Measurements from ENCODE around the gene GALNT11. TPM values are rescaled to one million over a fixed set of nuclear protein-coding genes. Genes with fewer than 3 reads are reported as not detected.
"Not testable (repeated sequence)": the region's sequence is repeated elsewhere in the genome, so short reads cannot be mapped to it uniquely, and the experiment has no call there.

Gene GALNT11
- total RNA-seq, 4 donors from 2014 or later, result 59.5 to 87.6 (median 74.9) TPM

GRCh38 chr7:152073352-152073751 is 47.9 kb downstream of the GALNT11 start:
- H3K9me3 ChIP-seq, result no peaks in the 10 kb centered on the region
- H3K27ac ChIP-seq, result no peak overlapping the region
- peaks cover 0 to 12% of the 10 kb centered on the region in 2 donors for H3K4me1 ChIP-seq
- DNase-seq, result no peak
- H3K36me3 ChIP-seq, result no peaks in the 10 kb centered on the region
- intact Hi-C loops (cut with DNase I), result no loop called here
- no peak for TF ChIP-seq POLR2A (IDR thresholded peaks at IDR 0.05)
- TF ChIP-seq, protein P1, sequence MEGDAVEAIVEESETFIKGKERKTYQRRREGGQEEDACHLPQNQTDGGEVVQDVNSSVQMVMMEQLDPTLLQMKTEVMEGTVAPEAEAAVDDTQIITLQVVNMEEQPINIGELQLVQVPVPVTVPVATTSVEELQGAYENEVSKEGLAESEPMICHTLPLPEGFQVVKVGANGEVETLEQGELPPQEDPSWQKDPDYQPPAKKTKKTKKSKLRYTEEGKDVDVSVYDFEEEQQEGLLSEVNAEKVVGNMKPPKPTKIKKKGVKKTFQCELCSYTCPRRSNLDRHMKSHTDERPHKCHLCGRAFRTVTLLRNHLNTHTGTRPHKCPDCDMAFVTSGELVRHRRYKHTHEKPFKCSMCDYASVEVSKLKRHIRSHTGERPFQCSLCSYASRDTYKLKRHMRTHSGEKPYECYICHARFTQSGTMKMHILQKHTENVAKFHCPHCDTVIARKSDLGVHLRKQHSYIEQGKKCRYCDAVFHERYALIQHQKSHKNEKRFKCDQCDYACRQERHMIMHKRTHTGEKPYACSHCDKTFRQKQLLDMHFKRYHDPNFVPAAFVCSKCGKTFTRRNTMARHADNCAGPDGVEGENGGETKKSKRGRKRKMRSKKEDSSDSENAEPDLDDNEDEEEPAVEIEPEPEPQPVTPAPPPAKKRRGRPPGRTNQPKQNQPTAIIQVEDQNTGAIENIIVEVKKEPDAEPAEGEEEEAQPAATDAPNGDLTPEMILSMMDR (IDR thresholded peaks at IDR 0.05), result no peak
- H3K4me3 ChIP-seq (replicated peaks in 1 of 3), result no peak overlapping the region
- H3K27me3 ChIP-seq, result no peaks in the 10 kb centered on the region
- WGBS, 2 donors, result 95 to 98% methylated on average over 2 of the region's 2 CpGs

GRCh38 chr7:152074673-152075072 is 49.2 kb downstream of the GALNT11 start:
- no peaks in the 10 kb centered on the region for H3K9me3 ChIP-seq
- H3K4me3 ChIP-seq (replicated peaks in 1 of 3), result no peak overlapping the region
- H3K4me1 ChIP-seq, result peaks cover 0 to 15% of the 10 kb centered on the region in 2 donors
- 63 to 76% methylated on average over 2 of the region's 2 CpGs for WGBS, 2 donors
- intact Hi-C loops (cut with DNase I), result no loop called here
- H3K27ac ChIP-seq, result no peak overlapping the region
- H3K27me3 ChIP-seq, result no peaks in the 10 kb centered on the region
- no peak for DNase-seq
- TF ChIP-seq, protein P1 (IDR thresholded peaks at IDR 0.05), result no peak
- TF ChIP-seq POLR2A (IDR thresholded peaks at IDR 0.05), result no peak
- no peaks in the 10 kb centered on the region for H3K36me3 ChIP-seq

DNA sequence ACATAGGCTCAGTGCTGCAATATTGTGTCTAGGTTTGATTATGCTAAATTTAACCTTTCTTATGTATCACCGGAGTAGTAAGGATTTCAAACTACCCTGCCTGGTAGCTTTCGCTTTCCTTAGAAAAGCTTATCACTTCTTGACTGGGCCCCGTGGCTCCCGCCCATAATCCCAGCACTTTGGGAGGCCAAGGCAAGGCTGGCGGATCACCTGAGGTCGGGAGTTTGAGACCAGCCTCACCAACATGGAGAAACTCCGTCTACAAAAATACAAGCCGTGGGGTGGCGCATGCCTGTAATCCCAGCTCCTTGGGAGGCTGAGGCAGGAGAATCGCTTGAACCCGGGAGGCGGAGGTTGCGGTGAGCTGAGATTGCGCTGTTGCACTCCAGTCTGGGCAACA is 49.9 kb downstream of the GALNT11 start:
- peaks cover 0 to 15% of the 10 kb centered on the region in 2 donors for H3K4me1 ChIP-seq
- DNase-seq; H3K9me3 ChIP-seq; H3K36me3 ChIP-seq; intact Hi-C loops (cut with DNase I); H3K27ac ChIP-seq; H3K4me3 ChIP-seq (replicated peaks in 1 of 3); H3K27me3 ChIP-seq: not testable (repeated sequence)
- WGBS, 2 donors, result 94 to 98% methylated on average over 14 of the region's 14 CpGs

GRCh38 chr7:152076324-152076821 is 50.9 kb downstream of the GALNT11 start:
- H3K4me1 ChIP-seq, result peaks cover 0 to 15% of the 10 kb centered on the region in 2 donors
- no peak overlapping the region for H3K4me3 ChIP-seq (replicated peaks in 1 of 3)
- TF ChIP-seq, protein P1 (IDR thresholded peaks at IDR 0.05), result peak in 3 of 6 experiments; percentile 4 to 36 (median 15)
- no peak for TF ChIP-seq POLR2A (IDR thresholded peaks at IDR 0.05)
- H3K36me3 ChIP-seq, result no peaks in the 10 kb centered on the region
- intact Hi-C loops (cut with DNase I), result no loop called here
- 72 to 79% methylated on average over 8 of the region's 8 CpGs for WGBS, 2 donors
- H3K27me3 ChIP-seq, result no peaks in the 10 kb centered on the region
- peak in 1 of 2 donors; percentile 7 for DNase-seq
- H3K9me3 ChIP-seq, result no peaks in the 10 kb centered on the region
- H3K27ac ChIP-seq, result no peak overlapping the region

GRCh38 chr7:152076940-152077933 is 51.8 kb downstream of the GALNT11 start:
- TF ChIP-seq POLR2A (IDR thresholded peaks at IDR 0.05), result no peak
- TF ChIP-seq, protein P1 (IDR thresholded peaks at IDR 0.05), result no peak
- DNase-seq, result peak; percentile 61 to 67
- intact Hi-C loops (cut with DNase I), result no loop called here

More at GRCh38 chr7:152076940-152077933, 51.8 kb downstream of the GALNT11 start:
- no peaks in the 10 kb centered on the region for H3K9me3 ChIP-seq
- WGBS, 2 donors, result 86 to 92% methylated on average over 8 of the region's 8 CpGs
- peaks cover 0 to 15% of the 10 kb centered on the region in 2 donors for H3K4me1 ChIP-seq
- no peak overlapping the region for H3K4me3 ChIP-seq (replicated peaks in 1 of 3)
- H3K27me3 ChIP-seq, result no peaks in the 10 kb centered on the region
- H3K27ac ChIP-seq, result no peak overlapping the region
- H3K36me3 ChIP-seq, result no peaks in the 10 kb centered on the region

Data from thyroid gland (tissue), 4 donors.